Esophagus muscularis mucosa (tissue), 4 donors: ENCODE data around the gene CPEB2.

ENCODE experiments used
- CTCF ChIP-seq, 3 experiments: fragments of 200-600 bp in 2 of 3; fragments of 450-650 bp in 1 of 3; sonication (generic) in 2 of 3; IDR thresholded peaks; one replicate each; pipeline ENCODE4 v1.5.1; 2017 to 2019; ENCODE audit warnings: antibody characterized with exemption in 3 of 3, mild to moderate bottlenecking in 2 of 3, moderate library complexity in 1 of 3
- EP300 ChIP-seq: sonication (generic); formaldehyde crosslinking; IDR thresholded peaks from one replicate; pipeline ENCODE4 v1.6.1; 2017; ENCODE audit warnings: antibody characterized with exemption
- POLR2A ChIP-seq: fragments of 450-650 bp; IDR thresholded peaks from one replicate; pipeline ENCODE4 v1.6.1; 2017; ENCODE audit warnings: antibody characterized with exemption, moderate library complexity, mild to moderate bottlenecking, low read depth

GRCh38 chr4:15015170-15015569 is 12.9 kb downstream of the CPEB2 start:
- TF ChIP-seq CTCF (IDR thresholded peaks at IDR 0.05) (no peak), POLR2A (no peak), EP300 (no peak)
